Measurements from ENCODE around the gene MTIF3. TPM values are rescaled to one million over a fixed set of nuclear protein-coding genes. Genes with fewer than 3 reads are reported as not detected.

MTIF3 gene
- total RNA-seq, 1 experiment from 2014 or later, result 42.0 TPM

DNA sequence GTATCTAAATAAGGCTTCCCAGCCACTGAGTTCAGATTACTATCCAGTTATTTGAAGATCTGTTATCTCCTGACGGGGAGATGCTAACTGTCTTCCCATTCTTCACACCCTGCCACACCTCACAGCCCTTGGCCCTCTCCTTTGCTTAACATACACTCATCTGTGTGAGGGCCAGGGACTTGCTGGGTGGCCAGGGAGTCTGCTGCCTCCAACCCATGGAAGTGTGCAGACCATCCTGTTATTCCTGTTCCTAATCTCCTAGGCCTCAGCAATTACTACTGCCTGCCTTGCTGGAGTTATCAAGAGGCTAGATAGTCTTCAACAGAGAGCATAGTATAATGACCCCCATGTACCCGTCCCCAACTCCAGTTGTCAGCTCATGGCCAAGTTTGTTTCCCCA is 62.1 kb downstream of the MTIF3 start (continued):
- TF ChIP-seq, protein P1, sequence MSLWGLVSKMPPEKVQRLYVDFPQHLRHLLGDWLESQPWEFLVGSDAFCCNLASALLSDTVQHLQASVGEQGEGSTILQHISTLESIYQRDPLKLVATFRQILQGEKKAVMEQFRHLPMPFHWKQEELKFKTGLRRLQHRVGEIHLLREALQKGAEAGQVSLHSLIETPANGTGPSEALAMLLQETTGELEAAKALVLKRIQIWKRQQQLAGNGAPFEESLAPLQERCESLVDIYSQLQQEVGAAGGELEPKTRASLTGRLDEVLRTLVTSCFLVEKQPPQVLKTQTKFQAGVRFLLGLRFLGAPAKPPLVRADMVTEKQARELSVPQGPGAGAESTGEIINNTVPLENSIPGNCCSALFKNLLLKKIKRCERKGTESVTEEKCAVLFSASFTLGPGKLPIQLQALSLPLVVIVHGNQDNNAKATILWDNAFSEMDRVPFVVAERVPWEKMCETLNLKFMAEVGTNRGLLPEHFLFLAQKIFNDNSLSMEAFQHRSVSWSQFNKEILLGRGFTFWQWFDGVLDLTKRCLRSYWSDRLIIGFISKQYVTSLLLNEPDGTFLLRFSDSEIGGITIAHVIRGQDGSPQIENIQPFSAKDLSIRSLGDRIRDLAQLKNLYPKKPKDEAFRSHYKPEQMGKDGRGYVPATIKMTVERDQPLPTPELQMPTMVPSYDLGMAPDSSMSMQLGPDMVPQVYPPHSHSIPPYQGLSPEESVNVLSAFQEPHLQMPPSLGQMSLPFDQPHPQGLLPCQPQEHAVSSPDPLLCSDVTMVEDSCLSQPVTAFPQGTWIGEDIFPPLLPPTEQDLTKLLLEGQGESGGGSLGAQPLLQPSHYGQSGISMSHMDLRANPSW (CRISPR knock-in tag; conservative IDR thresholded peaks at IDR 0.05; ENCODE audit: low read depth), result no peak
- TF ChIP-seq FOXJ3 (CRISPR knock-in tag; IDR thresholded peaks at IDR 0.05; ENCODE audit: borderline replicate concordance) (no peak), ZNF138 (CRISPR knock-in tag; conservative IDR thresholded peaks at IDR 0.05) (no peak), HMGA2 (CRISPR knock-in tag; IDR thresholded peaks at IDR 0.05) (no peak), EMX1 (CRISPR knock-in tag; IDR thresholded peaks at IDR 0.05) (no peak)
- TF ChIP-seq, protein P2, sequence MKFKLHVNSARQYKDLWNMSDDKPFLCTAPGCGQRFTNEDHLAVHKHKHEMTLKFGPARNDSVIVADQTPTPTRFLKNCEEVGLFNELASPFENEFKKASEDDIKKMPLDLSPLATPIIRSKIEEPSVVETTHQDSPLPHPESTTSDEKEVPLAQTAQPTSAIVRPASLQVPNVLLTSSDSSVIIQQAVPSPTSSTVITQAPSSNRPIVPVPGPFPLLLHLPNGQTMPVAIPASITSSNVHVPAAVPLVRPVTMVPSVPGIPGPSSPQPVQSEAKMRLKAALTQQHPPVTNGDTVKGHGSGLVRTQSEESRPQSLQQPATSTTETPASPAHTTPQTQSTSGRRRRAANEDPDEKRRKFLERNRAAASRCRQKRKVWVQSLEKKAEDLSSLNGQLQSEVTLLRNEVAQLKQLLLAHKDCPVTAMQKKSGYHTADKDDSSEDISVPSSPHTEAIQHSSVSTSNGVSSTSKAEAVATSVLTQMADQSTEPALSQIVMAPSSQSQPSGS (CRISPR knock-in tag; IDR thresholded peaks at IDR 0.05; ENCODE audit: borderline replicate concordance, low read depth), result no peak
- TF ChIP-seq, protein P3, sequence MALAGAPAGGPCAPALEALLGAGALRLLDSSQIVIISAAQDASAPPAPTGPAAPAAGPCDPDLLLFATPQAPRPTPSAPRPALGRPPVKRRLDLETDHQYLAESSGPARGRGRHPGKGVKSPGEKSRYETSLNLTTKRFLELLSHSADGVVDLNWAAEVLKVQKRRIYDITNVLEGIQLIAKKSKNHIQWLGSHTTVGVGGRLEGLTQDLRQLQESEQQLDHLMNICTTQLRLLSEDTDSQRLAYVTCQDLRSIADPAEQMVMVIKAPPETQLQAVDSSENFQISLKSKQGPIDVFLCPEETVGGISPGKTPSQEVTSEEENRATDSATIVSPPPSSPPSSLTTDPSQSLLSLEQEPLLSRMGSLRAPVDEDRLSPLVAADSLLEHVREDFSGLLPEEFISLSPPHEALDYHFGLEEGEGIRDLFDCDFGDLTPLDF (CRISPR knock-in tag; IDR thresholded peaks at IDR 0.05), result no peak

Other genes starting within 250 kb of the MTIF3 start
- gene RPL21, start 199.0 kb downstream of the MTIF3 start, total RNA-seq (2021), result 1,082 to 1,187 TPM (median 1,146 TPM) in 3 replicates
- 2.5 to 3.8 TPM (median 3.5 TPM) in 3 replicates for gene RASL11A, start 179.7 kb downstream of the MTIF3 start, total RNA-seq (2021)
- gene GTF3A, start 25.9 kb downstream of the MTIF3 start, total RNA-seq (2021), result 77.0 to 88.7 TPM (median 78.4 TPM) in 3 replicates
- 9.6 to 10.1 TPM (median 9.8 TPM) in 3 replicates for gene LNX2, start 170.0 kb upstream of the MTIF3 start, total RNA-seq (2021)
- gene POLR1D, start 171.3 kb upstream of the MTIF3 start, total RNA-seq (2021), result 185 to 198 TPM (median 191 TPM) in 3 replicates